Endothelial cell of umbilical vein (primary cell): Measurements from ENCODE around the gene DTX3. TPM values are rescaled to one million over a fixed set of nuclear protein-coding genes. Genes with fewer than 3 reads are reported as not detected.
"Not testable (repeated sequence)": the region's sequence is repeated elsewhere in the genome, so short reads cannot be mapped to it uniquely, and the experiment has no call there.

ENCODE experiments used
- BruUV-seq: library from RNA; stranded (reverse); fragments of 400-500 nt; replicated peaks from 2 replicates; lab custom pipeline; 2021; lab: Mats Ljungman, UMichigan
- CTCF ChIA-PET: fragments of 300-600, 350-600 bp; sonication (Branson Sonifier 250); formaldehyde crosslinking; loops from one replicate; lab custom pipeline; 2021; ENCODE audit warnings: antibody characterized with exemption, inconsistent platforms; lab: Charles Lee
- POLR2A ChIA-PET: fragments of 300-600, 350-600 bp; sonication (Branson Sonifier 250); formaldehyde crosslinking; loops from one replicate; lab custom pipeline; 2021; ENCODE audit warnings: antibody characterized with exemption, inconsistent platforms; lab: Charles Lee
- DNase-seq: peaks from one replicate; pipeline ENCODE4 v3.0.0-alpha.2; 2011; ENCODE audit warnings: low read depth, low spot score
- FAIRE-seq: peaks from 2 replicates; lab custom pipeline; 2011; peaks lifted over from hg19 to GRCh38; lab: Jason Lieb, UNC
- H2AFZ ChIP-seq: 2 replicates; pipeline ENCODE4 v1.6.0; 2012; ENCODE audit warnings: low read depth, low read length, control low read depth, inconsistent platforms
- H3K27ac ChIP-seq: 2 replicates; pipeline ENCODE4 v1.5.1; 2011; ENCODE audit warnings: low read depth, mild to moderate bottlenecking, control low read depth, low read length, moderate library complexity; ENCODE audit not compliant: insufficient read depth
- H3K27me3 ChIP-seq, 2 experiments: 2 replicates each; pipeline versions ENCODE4 v1.6.0 to v1.6.1; 2011; ENCODE audit warnings: low read length in 2 of 2, mixed read lengths in 1 of 2; ENCODE audit not compliant: control insufficient read depth in 2 of 2, insufficient read depth in 2 of 2
- H3K36me3 ChIP-seq, 2 experiments: 2 replicates in 1 of 2; 3 replicates in 1 of 2; pipeline ENCODE4 v1.5.1; 2011; ENCODE audit warnings: low read length in 2 of 2, mild to moderate bottlenecking in 1 of 2, moderate library complexity in 1 of 2; ENCODE audit not compliant: control insufficient read depth in 2 of 2, insufficient read depth in 2 of 2; ENCODE audit errors: extremely low read depth in 1 of 2
- H3K4me1 ChIP-seq: 3 replicates; pipeline ENCODE4 v1.5.1; 2011; ENCODE audit warnings: mild to moderate bottlenecking, low read length; ENCODE audit not compliant: control insufficient read depth, insufficient read depth; ENCODE audit errors: extremely low read depth
- H3K4me2 ChIP-seq: 2 replicates; pipeline ENCODE4 v1.6.1; 2011; ENCODE audit warnings: low read length, control low read depth, mixed read lengths; ENCODE audit not compliant: insufficient read depth
- H3K4me3 ChIP-seq, 3 experiments: fragments of 200-600 bp in 1 of 3; sonication (generic), shearing (Covaris generic) in 1 of 3; replicated peaks in 1 of 3; 2 replicates each; pipeline ENCODE4 v1.5.1; 2011 to 2016; ENCODE audit warnings: control low read depth in 3 of 3, low read length in 3 of 3, mild to moderate bottlenecking in 2 of 3, inconsistent platforms in 1 of 3, low read depth in 1 of 3, moderate library complexity in 1 of 3; ENCODE audit not compliant: insufficient read depth in 1 of 3
- H3K79me2 ChIP-seq: 2 replicates; pipeline ENCODE4 v1.6.0; 2012; ENCODE audit warnings: low read length, inconsistent platforms; ENCODE audit not compliant: control insufficient read depth, insufficient read depth
- H3K9ac ChIP-seq: replicated peaks from 2 replicates; pipeline ENCODE3; 2011; ENCODE audit warnings: low read length, control low read depth; ENCODE audit not compliant: insufficient read depth; ENCODE audit errors: extremely low read depth
- H3K9me1 ChIP-seq: replicated peaks from 3 replicates; pipeline ENCODE4 v1.6.0; 2011; ENCODE audit warnings: mild to moderate bottlenecking, low read length; ENCODE audit not compliant: control insufficient read depth, insufficient read depth; ENCODE audit errors: extremely low read depth
- H3K9me3 ChIP-seq: replicated peaks from 2 replicates; pipeline ENCODE4 v1.5.1; 2012; ENCODE audit warnings: low read length, inconsistent platforms; ENCODE audit not compliant: control insufficient read depth, insufficient read depth
- H4K20me1 ChIP-seq: replicated peaks from 2 replicates; pipeline ENCODE3; 2011; ENCODE audit warnings: mild to moderate bottlenecking, low read length; ENCODE audit not compliant: control insufficient read depth, insufficient read depth; ENCODE audit errors: extremely low read depth
- CTCF ChIP-seq, 2 donors: IDR thresholded peaks; 1 replicate in 1 of 2; 2 replicates in 1 of 2; pipeline ENCODE4 v1.5.1; 2011; ENCODE audit warnings: low read length in 2 of 2, mild to moderate bottlenecking in 2 of 2, moderate library complexity in 2 of 2, control low read depth in 1 of 2, inconsistent platforms in 1 of 2, low read depth in 1 of 2; ENCODE audit not compliant: insufficient read depth in 1 of 2; ENCODE audit errors: extremely low read depth in 1 of 2
- FOS ChIP-seq: IDR thresholded peaks from 2 replicates; pipeline ENCODE4 v1.6.1; 2011; ENCODE audit warnings: mild to moderate bottlenecking, low read length, moderate library complexity, borderline replicate concordance; ENCODE audit not compliant: insufficient read depth
- GATA2 ChIP-seq: IDR thresholded peaks from 2 replicates; pipeline ENCODE4 v1.7.0; 2011; ENCODE audit warnings: low read depth, mild to moderate bottlenecking, moderate library complexity, mixed read lengths, low read length; ENCODE audit not compliant: insufficient read length, insufficient read depth
- dilution Hi-C: fragments of 300-500 bp; cut with MboI; formaldehyde crosslinking; loops from one replicate; pipeline ENCODE4 v1.15.0; 2019; ENCODE audit warnings: low sequenced_read_pairs; ENCODE audit not compliant: extremely low pct_ligation_motif_present
- intact Hi-C: fragments of 100-400 bp; cut with micrococcal nuclease; formaldehyde crosslinking; loops from one replicate; pipeline ENCODE4 v1.10.0; 2022
- polyA plus RNA-seq, 4 experiments: library from polyadenylated mRNA; depleted of rRNA in 3 of 4; stranded (reverse) in 3 of 4; unstranded in 1 of 4; fragments of >200 nt; gene quantifications; 2 replicates each; pipeline versions ENCODE4 v1.2.1 to v1.2.3, GENCODE V29; 2011 to 2012; ENCODE audit warnings: missing spikeins in 1 of 4
- total RNA-seq: library from RNA; stranded (reverse); gene quantifications from 2 replicates; pipeline ENCODE4 v1.2.3, GENCODE V29; 2021

DTX3 gene
- total and polyA plus RNA-seq, 2 donors (not counting 3 experiments of a cell fraction or from before 2014, with no cell fraction given), result 34.5 to 51.4 TPM

GRCh38 chr12:57632958-57633840, 28.6 kb downstream of the DTX3 start, which contains the start of gene B4GALNT1:
Gene B4GALNT1, minus strand, starts transcription at chr12:57633201. Its CDS starts 1,069 bp downstream, at chr12:57632132.
- Histone ChIP-seq H4K20me1 (no peaks in the 10 kb centered on the region), H3K9me3 (no peaks in the 10 kb centered on the region), H2AFZ (peak within 1 kb of the TSS; percentile 67), H3K4me2 (peak within 1 kb of the TSS; percentile 66), H3K4me1 (no peaks in the 10 kb centered on the region), H3K27me3 (peaks cover 27 to 39% of the 10 kb centered on the region in 2 experiments), H3K27ac (no peak within 1 kb of the TSS), H3K79me2 (no peaks in the 10 kb centered on the region), H3K9me1 (no peaks in the 10 kb centered on the region), H3K4me3 (peak within 1 kb of the TSS in 2 of 3 experiments; percentile 24 to 36), H3K36me3 (no peaks in the 10 kb centered on the region), H3K9ac (no peak within 1 kb of the TSS)
- peak; percentile 61 for DNase-seq
- dilution Hi-C loops (no loop called here), intact Hi-C loops (loop anchor here (1.0 kb wide), 2 partner anchors 12 to 50 kb away; no protein-coding TSS in a partner anchor)
- POLR2A ChIA-PET, result no interaction called here
- no peak for FAIRE-seq
- peak; percentile 84 to 94 for TF ChIP-seq CTCF (IDR thresholded peaks at IDR 0.05; ENCODE audit: extremely low read depth in 1 of 2, insufficient read depth in 1 of 2, low read depth in 1 of 2, low read length in 2 of 2)
- peak; percentile 32 for TF ChIP-seq FOS
- TF ChIP-seq GATA2, result no peak
- BruUV-seq, result no TSS peak
- CTCF ChIA-PET, result interaction anchor here (0.6 to 6.8 kb wide), 25 partner anchors 10 to 175 kb away, joined by 3 to 126 read pairs (median 4); partner anchors contain the start of genes ARHGEF25, GLI1 and OS9

- H4K20me1 ChIP-seq, H3K9ac ChIP-seq, H3K4me1 ChIP-seq, FAIRE-seq, POLR2A ChIA-PET, H3K36me3 ChIP-seq, H3K27ac ChIP-seq, H3K9me1 ChIP-seq, H3K9me3 ChIP-seq, dilution Hi-C loops, H3K4me2 ChIP-seq, H2AFZ ChIP-seq, BruUV-seq, DNase-seq, intact Hi-C loops, H3K79me2 ChIP-seq, H3K4me3 ChIP-seq: not testable (repeated sequence)
- CTCF ChIA-PET, result interaction anchor here (1.0 to 3.3 kb wide), 2 partner anchors 14 to 53 kb away, joined by 3 to 28 read pairs; no protein-coding TSS in a partner anchor
- peaks cover 22 to 33% of the 10 kb centered on the region in 2 experiments for H3K27me3 ChIP-seq
Measured at GRCh38 chr12:57636731-57637130, 32.1 kb downstream of the DTX3 start.
